Measurements from ENCODE around the gene KIAA0408. TPM values are rescaled to one million over a fixed set of nuclear protein-coding genes. Genes with fewer than 3 reads are reported as not detected.

Gene KIAA0408
- total RNA-seq, 3 donors from 2014 or later, result 1.1 to 25.0 (median 2.4) TPM

DNA sequence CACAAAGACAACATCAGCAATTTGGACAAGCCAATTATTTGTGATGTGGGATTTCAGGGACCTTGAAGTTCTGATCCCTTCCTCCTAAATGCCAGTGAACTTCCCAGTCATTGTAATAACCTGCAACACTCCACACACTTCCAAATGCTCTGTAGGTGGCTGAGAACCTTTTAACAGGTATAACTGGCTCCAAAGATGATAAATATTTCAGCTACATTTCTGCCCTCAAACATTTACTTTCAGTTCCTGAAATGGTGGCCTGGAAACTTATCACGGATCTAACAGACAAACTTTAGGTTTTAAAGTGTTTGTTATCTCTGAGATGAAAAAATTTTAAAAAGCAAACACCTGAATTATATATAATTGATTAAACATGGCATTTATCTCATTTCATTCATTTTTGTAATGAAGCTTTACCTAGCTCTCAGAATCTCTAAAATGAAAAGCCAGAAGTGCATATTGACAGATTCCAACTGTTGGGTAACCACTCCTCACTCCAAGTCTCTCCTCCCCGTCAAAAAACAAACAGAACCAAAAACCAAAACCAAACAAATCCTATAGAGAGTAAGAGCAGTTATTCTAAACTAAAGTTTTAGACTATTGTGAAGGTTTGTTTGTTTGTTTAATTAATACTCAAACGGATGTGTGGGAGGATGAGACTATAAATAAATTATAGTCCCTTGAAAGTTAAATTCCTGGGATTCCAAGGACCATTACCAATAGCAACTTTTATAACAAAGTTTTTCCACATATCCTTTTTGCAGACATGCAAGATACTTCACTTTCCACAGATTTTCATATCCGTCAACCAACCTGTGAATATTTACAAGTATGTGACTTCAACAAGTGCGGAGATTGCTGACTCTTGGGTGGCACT lies 12.4 kb upstream of the KIAA0408 start:
- intact Hi-C loops (cut with DNase I, micrococcal nuclease), result no loop called here
- no peak overlapping the region for H3K4me3 ChIP-seq
- TF ChIP-seq, protein P1, sequence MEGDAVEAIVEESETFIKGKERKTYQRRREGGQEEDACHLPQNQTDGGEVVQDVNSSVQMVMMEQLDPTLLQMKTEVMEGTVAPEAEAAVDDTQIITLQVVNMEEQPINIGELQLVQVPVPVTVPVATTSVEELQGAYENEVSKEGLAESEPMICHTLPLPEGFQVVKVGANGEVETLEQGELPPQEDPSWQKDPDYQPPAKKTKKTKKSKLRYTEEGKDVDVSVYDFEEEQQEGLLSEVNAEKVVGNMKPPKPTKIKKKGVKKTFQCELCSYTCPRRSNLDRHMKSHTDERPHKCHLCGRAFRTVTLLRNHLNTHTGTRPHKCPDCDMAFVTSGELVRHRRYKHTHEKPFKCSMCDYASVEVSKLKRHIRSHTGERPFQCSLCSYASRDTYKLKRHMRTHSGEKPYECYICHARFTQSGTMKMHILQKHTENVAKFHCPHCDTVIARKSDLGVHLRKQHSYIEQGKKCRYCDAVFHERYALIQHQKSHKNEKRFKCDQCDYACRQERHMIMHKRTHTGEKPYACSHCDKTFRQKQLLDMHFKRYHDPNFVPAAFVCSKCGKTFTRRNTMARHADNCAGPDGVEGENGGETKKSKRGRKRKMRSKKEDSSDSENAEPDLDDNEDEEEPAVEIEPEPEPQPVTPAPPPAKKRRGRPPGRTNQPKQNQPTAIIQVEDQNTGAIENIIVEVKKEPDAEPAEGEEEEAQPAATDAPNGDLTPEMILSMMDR (IDR thresholded peaks at IDR 0.05), result no peak

DNA sequence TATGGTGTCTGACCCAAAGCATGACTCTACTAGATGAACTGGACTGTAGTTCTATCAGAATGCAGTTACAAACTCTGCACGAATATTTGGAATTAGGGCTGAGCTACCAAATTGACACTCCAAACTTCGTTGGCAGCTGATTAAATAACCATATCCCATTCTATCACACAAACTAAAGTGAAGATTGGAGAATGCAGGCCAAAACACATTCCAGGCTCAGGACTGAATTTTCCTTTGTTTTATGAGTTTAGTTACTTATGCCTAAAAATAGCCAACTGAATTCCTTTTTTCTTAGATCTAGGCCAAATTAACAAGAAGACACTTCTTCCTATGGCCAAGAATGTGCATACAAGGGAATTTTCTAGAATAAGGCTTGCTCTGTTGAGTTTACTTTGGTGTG lies 9.7 kb upstream of the KIAA0408 start:
- no peaks in the 10 kb centered on the region for H3K9me3 ChIP-seq
- no peak for DNase-seq
- no peaks in the 10 kb centered on the region for H3K36me3 ChIP-seq (ENCODE audit: low read depth)
- TF ChIP-seq, protein P1 (IDR thresholded peaks at IDR 0.05), result no peak
- intact Hi-C loops (cut with DNase I, micrococcal nuclease), result loop anchor here in 1 of 2 donors (5.0 kb wide), 1 partner anchor 73 kb away; no protein-coding TSS in a partner anchor
- no peak overlapping the region for H3K4me3 ChIP-seq
- H3K4me1 ChIP-seq (ENCODE audit: low read depth), result no peaks in the 10 kb centered on the region
- no peak for ATAC-seq

More for the DNA sequence above, 12.4 kb upstream of the KIAA0408 start:
- Histone ChIP-seq H3K9me3 (no peaks in the 10 kb centered on the region), H3K36me3 (ENCODE audit: low read depth) (no peaks in the 10 kb centered on the region), H3K4me1 (ENCODE audit: low read depth) (no peaks in the 10 kb centered on the region)
- no peak for ATAC-seq
- DNase-seq, result no peak

GRCh38 chr6:127466416-127466815 lies 7.2 kb upstream of the KIAA0408 start:
- ATAC-seq, result no peak
- TF ChIP-seq, protein P1 (IDR thresholded peaks at IDR 0.05), result no peak
- Histone ChIP-seq H3K4me3 (no peak overlapping the region), H3K36me3 (ENCODE audit: low read depth) (no peaks in the 10 kb centered on the region), H3K4me1 (ENCODE audit: low read depth) (no peaks in the 10 kb centered on the region), H3K9me3 (no peaks in the 10 kb centered on the region)
- no peak for DNase-seq
- intact Hi-C loops (cut with DNase I, micrococcal nuclease), result loop anchor here in 1 of 2 donors (5.0 kb wide), 1 partner anchor 76 kb away; no protein-coding TSS in a partner anchor

DNA sequence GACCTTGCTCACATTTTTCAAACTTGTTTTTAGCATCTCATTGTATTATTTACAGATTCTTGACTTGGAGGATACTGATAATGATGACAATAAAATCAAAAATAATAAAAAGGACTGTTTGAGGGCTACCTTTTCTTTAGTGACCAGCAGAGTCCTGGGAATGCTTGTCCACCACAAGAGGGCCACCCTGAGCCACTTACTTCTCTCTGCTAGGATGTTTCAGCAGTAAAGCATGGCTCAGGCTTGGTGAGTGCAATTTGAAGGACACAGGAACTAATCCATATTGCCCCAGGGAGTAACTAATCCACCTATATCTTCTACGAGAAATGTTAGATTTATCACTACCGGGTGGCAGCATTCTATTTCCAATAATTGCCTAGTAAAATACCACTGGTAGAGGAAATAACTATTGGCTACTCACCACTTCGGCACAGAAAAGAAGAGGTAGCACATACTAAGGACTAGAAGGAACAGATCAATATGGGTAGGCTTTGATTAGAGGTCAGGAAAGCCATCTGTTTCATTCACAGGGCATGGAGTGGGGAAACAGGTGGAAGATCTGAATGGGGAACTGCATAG lies 5.8 kb upstream of the KIAA0408 start:
- H3K36me3 ChIP-seq (ENCODE audit: low read depth), result no peaks in the 10 kb centered on the region
- H3K4me1 ChIP-seq (ENCODE audit: low read depth), result no peaks in the 10 kb centered on the region
- TF ChIP-seq, protein P1 (IDR thresholded peaks at IDR 0.05), result peak; percentile 31
- no peaks in the 10 kb centered on the region for H3K9me3 ChIP-seq
- ATAC-seq, result peak; percentile 89
- DNase-seq, result peak in 2 of 3 donors; percentile 50 to 70
- intact Hi-C loops (cut with DNase I, micrococcal nuclease), result loop anchor here in 1 of 2 donors (5.0 kb wide), 1 partner anchor 77 kb away; no protein-coding TSS in a partner anchor
- no peak overlapping the region for H3K4me3 ChIP-seq

- Histone ChIP-seq H3K36me3 (ENCODE audit: low read depth) (no peaks in the 10 kb centered on the region), H3K4me1 (ENCODE audit: low read depth) (no peaks in the 10 kb centered on the region), H3K4me3 (no peak overlapping the region), H3K9me3 (no peaks in the 10 kb centered on the region)
- TF ChIP-seq, protein P1 (IDR thresholded peaks at IDR 0.05), result no peak
- intact Hi-C loops (cut with DNase I, micrococcal nuclease), result no loop called here
- ATAC-seq, result peak; percentile 14
- DNase-seq, result no peak
Observed at GRCh38 chr6:127464161-127464880, 5.1 kb upstream of the KIAA0408 start.

All from mucosa of descending colon (tissue), 3 donors.